Loucy (cell line): ENCODE results near the gene STAC3.
"Not testable (repeated sequence)": the region's sequence is repeated elsewhere in the genome, so short reads cannot be mapped to it uniquely, and the experiment has no call there.

ENCODE experiments used
- H2AFZ ChIP-seq: fragments of 200-600 bp; sonication (generic); 2 replicates; pipeline ENCODE4 v1.6.0; 2016; ENCODE audit warnings: antibody characterized with exemption, mild to moderate bottlenecking, low read length, moderate library complexity
- H3F3A ChIP-seq: fragments of 200-600 bp; 2 replicates; pipeline ENCODE4 v1.6.0; 2016; ENCODE audit warnings: antibody characterized with exemption, low read depth, mild to moderate bottlenecking
- H3K27me3 ChIP-seq: fragments of 200-600 bp; sonication (generic); 2 replicates; pipeline ENCODE4 v1.6.1; 2014; ENCODE audit warnings: low read length, mild to moderate bottlenecking; ENCODE audit not compliant: insufficient read depth, poor library complexity, severe bottlenecking
- H3K36me3 ChIP-seq: fragments of 200-600 bp; sonication (generic); 2 replicates; pipeline ENCODE4 v1.6.1; 2016; ENCODE audit warnings: low read length; ENCODE audit not compliant: insufficient read depth
- H3K4me1 ChIP-seq: fragments of 200-600 bp; sonication (generic); 2 replicates; pipeline ENCODE4 v1.5.1; 2014; ENCODE audit warnings: low read length, mild to moderate bottlenecking; ENCODE audit not compliant: insufficient read depth, poor library complexity, severe bottlenecking
- H3K4me2 ChIP-seq: fragments of 200-600 bp; sonication (generic); 2 replicates; pipeline ENCODE4 v1.6.0; 2014; ENCODE audit warnings: antibody characterized with exemption, low read length, low read depth, mild to moderate bottlenecking; ENCODE audit not compliant: poor library complexity, severe bottlenecking
- H3K4me3 ChIP-seq: fragments of 200-600 bp; sonication (generic); 2 replicates; pipeline ENCODE4 v1.5.1; 2014; ENCODE audit warnings: low read length, mild to moderate bottlenecking, mixed read lengths; ENCODE audit not compliant: poor library complexity, severe bottlenecking
- H3K79me2 ChIP-seq: fragments of 200-600 bp; sonication (generic); 2 replicates; pipeline ENCODE4 v1.6.1; 2014; ENCODE audit warnings: low read length; ENCODE audit not compliant: insufficient read depth
- H3K9ac ChIP-seq: fragments of 200-600 bp; sonication (generic); 2 replicates; pipeline ENCODE4 v1.6.0; 2014; ENCODE audit warnings: mild to moderate bottlenecking, low read depth, low read length, moderate library complexity; ENCODE audit not compliant: poor library complexity, severe bottlenecking
- H3K9me2 ChIP-seq: fragments of 200-600 bp; sonication (generic); replicated peaks from 2 replicates; pipeline ENCODE4 v1.6.1; 2016; ENCODE audit warnings: low read depth, low read length, mixed read lengths
- H3K9me3 ChIP-seq: fragments of 200-600 bp; sonication (generic); 2 replicates; pipeline ENCODE4 v1.6.1; 2014; ENCODE audit warnings: mild to moderate bottlenecking, antibody characterized with exemption, low read length, low read depth; ENCODE audit not compliant: insufficient read depth
- H4K20me1 ChIP-seq: fragments of 200-600 bp; sonication (generic); 2 replicates; pipeline ENCODE4 v1.6.0; 2014; ENCODE audit warnings: antibody characterized with exemption, low read length, mild to moderate bottlenecking; ENCODE audit not compliant: insufficient read depth, poor library complexity, severe bottlenecking
- EZH2phosphoT487 ChIP-seq: fragments of 200-600 bp; IDR thresholded peaks from 2 replicates; pipeline ENCODE4 v1.6.1; 2018; ENCODE audit warnings: antibody characterized with exemption, mild to moderate bottlenecking, moderate library complexity, borderline replicate concordance
- TF ChIP-seq, protein P1 (sequence below): fragments of 200-600 bp; sonication (generic); conservative IDR thresholded peaks from 2 replicates; pipeline ENCODE4 v1.5.1; 2014; ENCODE audit warnings: mild to moderate bottlenecking, antibody characterized with exemption, low read length

Gene STAC3

DNA sequence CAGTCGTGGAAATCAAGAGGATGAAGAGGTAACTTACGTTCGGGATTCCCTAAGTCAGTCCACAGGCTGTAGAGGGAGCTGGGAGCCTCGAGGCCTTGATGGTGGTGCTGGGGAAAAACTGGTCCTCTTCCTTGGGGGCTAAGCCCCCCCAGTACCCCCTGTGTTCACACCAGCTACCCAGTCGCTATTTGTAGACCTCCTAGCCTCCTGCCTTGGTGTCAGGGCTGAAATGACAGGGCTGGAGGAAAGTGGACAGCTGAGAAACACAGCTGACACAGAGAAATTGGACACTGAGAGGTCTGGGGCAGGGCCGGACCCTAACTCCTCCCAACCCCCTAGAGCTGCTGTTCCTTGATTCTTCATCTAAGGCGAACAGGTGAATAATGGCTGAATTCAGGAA is at the start of gene STAC3:
TSS of gene STAC3 (minus strand) at position 232 of the 400 bp plus-strand sequence. CDS start 1,551 bp downstream, outside the sequence.
- peaks cover 6% of the 10 kb centered on the region for H3K79me2 ChIP-seq
- no peak for TF ChIP-seq EZH2phosphoT487
- TF ChIP-seq, protein P1, sequence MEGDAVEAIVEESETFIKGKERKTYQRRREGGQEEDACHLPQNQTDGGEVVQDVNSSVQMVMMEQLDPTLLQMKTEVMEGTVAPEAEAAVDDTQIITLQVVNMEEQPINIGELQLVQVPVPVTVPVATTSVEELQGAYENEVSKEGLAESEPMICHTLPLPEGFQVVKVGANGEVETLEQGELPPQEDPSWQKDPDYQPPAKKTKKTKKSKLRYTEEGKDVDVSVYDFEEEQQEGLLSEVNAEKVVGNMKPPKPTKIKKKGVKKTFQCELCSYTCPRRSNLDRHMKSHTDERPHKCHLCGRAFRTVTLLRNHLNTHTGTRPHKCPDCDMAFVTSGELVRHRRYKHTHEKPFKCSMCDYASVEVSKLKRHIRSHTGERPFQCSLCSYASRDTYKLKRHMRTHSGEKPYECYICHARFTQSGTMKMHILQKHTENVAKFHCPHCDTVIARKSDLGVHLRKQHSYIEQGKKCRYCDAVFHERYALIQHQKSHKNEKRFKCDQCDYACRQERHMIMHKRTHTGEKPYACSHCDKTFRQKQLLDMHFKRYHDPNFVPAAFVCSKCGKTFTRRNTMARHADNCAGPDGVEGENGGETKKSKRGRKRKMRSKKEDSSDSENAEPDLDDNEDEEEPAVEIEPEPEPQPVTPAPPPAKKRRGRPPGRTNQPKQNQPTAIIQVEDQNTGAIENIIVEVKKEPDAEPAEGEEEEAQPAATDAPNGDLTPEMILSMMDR, result no peak

DNA sequence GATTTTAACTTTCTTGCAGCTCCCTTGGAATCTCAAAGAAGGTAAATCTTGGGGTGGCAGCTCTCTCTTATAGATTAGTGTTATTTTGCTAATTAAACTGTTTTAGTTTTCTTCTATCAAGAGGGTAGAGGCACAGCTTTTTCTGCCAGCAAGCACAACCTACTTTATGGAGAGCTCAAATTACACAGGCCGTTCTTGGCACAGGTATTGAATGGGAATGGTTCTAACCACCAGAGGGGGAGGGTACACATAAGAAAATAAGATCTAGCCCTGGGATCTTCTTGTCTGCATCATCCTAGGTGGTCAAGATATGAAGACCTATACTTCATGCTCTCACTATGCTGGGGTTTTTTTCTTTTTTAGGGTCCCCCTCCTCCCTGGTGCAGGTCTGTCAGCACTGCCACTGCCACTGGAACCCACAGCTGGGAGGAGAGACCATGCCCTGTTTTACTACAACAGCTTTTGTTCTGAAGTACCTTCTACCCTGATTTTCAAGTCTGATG is 48.6 kb upstream of the STAC3 start:
- H3K79me2 ChIP-seq, result no peaks in the 10 kb centered on the region
- H3K9me2 ChIP-seq, result no peaks in the 10 kb centered on the region
- no peaks in the 10 kb centered on the region for H3F3A ChIP-seq
- no peak overlapping the region for H3K4me2 ChIP-seq
- peaks cover 28% of the 10 kb centered on the region; the same call in 1 of the 2 replicates for H3K36me3 ChIP-seq
- H3K4me1 ChIP-seq, result no peaks in the 10 kb centered on the region
- H2AFZ ChIP-seq, result no peak overlapping the region
- no peaks in the 10 kb centered on the region for H3K9me3 ChIP-seq
- H4K20me1 ChIP-seq, result no peaks in the 10 kb centered on the region
- no peak overlapping the region for H3K4me3 ChIP-seq
- H3K9ac ChIP-seq, result no peak overlapping the region
- TF ChIP-seq, protein P1, result no peak
- TF ChIP-seq EZH2phosphoT487, result no peak
- H3K27me3 ChIP-seq, result no peaks in the 10 kb centered on the region

More for the DNA sequence above, at the start of gene STAC3:
- no peak within 1 kb of the TSS for H3K4me2 ChIP-seq
- peaks cover 17% of the 10 kb centered on the region for H3K4me1 ChIP-seq
- no peak within 1 kb of the TSS for H2AFZ ChIP-seq
- H4K20me1 ChIP-seq, result no peaks in the 10 kb centered on the region
- no peaks in the 10 kb centered on the region for H3K9me3 ChIP-seq
- peaks cover 4% of the 10 kb centered on the region; the same call in 1 of the 2 replicates for H3F3A ChIP-seq
- H3K27me3 ChIP-seq, result no peaks in the 10 kb centered on the region
- no peak within 1 kb of the TSS for H3K9ac ChIP-seq
- H3K4me3 ChIP-seq, result no peak within 1 kb of the TSS
- peaks cover 4% of the 10 kb centered on the region; the same call in 1 of the 2 replicates for H3K36me3 ChIP-seq
- H3K9me2 ChIP-seq, result no peaks in the 10 kb centered on the region

DNA sequence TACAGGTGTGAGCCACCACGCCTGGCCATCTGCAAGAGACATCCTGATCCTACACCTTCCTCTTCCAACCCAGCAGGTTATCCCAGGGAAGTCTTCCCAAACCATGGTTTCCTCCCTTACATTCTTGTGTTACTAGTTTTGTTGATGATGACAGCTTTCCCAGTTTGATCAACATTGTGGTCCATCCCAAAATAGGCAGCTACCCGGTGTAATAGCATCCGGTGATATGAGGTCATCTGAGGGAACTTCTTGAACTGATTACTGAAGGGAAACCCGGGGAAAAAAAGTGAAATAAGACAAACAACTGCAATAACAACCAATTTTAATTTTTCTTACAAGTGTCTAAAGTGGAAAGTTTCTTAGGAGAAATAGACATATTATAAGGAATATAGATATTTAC is 45.3 kb upstream of the STAC3 start:
- Histone ChIP-seq H3K79me2 (no peaks in the 10 kb centered on the region), H2AFZ (no peak overlapping the region), H3K4me3 (no peak overlapping the region), H3K36me3 (peaks cover 29% of the 10 kb centered on the region; the same call in 1 of the 2 replicates), H3K4me1 (no peaks in the 10 kb centered on the region), H3K4me2 (no peak overlapping the region), H3F3A (no peaks in the 10 kb centered on the region), H3K9me3 (no peaks in the 10 kb centered on the region), H4K20me1 (no peaks in the 10 kb centered on the region), H3K9ac (no peak overlapping the region), H3K9me2 (no peaks in the 10 kb centered on the region), H3K27me3 (no peaks in the 10 kb centered on the region)
- TF ChIP-seq EZH2phosphoT487, result no peak
- TF ChIP-seq, protein P1, result no peak

DNA sequence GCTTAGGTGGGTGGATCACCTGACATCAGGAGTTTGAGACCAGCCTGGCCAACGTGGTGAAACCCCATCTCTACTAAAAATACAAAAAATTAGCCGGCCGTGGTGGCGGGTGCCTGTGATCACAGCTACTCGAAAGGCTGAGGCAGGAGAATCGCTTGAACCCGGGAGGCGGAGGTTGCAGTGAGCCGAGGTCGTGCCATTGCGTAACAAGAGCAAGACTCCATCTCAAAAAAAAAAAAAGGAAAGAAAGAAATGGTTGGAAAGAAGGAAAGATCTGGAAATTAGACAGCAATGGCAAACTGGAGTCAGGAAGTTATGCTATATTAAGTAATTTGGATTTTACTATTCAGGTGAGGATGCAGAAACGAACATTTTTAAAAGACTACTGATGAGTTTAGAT is 31.1 kb upstream of the STAC3 start:
- peaks cover 13% of the 10 kb centered on the region for H3K4me1 ChIP-seq
- not testable (repeated sequence) for H3K4me3 ChIP-seq

More for the DNA sequence above, 31.1 kb upstream of the STAC3 start:
- H3K9me3 ChIP-seq, H3K9me2 ChIP-seq, H3K79me2 ChIP-seq, H3K9ac ChIP-seq, H3F3A ChIP-seq, H3K4me2 ChIP-seq, H4K20me1 ChIP-seq, H3K36me3 ChIP-seq, H2AFZ ChIP-seq, H3K27me3 ChIP-seq: not testable (repeated sequence)
